CD4-positive, alpha-beta T cell treated with Interleukin-6 at 100 ng/mL for 8 hours (primary cell): ENCODE results near the gene FLT1.

Source experiments
- DNase-seq: peaks from one replicate; pipeline ENCODE4 v3.0.0-alpha.2; 2020; ENCODE audit warnings: mixed read lengths, low spot score

The FLT1 gene

DNA sequence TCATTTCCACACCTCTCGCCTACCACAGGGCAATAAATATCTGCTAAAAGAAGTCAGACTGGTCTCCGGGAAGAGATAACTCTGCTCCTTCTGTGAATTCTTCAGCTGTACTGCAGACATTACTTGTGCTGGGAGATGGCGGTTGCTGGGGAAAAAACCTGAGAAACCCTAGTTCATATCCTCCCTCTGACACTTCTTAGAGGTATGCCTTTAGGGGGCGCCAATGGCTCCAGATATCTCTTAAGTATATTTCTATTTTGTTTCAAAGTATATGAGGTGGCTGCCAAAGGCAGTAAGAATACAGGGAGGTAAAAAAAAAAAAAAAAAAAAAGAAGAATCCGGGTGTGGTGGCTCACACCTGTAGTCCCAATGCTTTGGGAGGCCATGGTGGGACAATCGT, 181.3 kb downstream of the FLT1 start:
- DNase-seq = no peak

DNA sequence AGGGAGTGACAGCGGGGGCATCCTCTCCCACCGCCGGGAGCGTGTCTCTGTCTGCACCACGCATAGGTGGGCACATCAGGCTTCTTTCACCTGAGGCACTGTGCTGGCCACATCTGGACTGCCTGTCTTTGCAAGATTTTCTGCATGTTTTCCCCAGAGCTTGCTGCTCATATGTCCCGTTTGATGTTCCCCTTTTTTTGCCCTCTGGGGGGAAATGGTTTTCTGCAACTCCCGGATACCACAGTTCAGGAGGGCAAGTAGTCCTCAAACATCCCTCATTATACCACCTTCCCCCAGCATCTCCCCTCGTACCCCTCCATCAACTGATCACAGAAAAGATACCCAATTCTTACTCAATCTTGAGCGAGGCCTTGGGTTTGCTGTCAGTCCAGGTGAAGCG, 188.6 kb downstream of the FLT1 start:
- DNase-seq = no peak

DNA sequence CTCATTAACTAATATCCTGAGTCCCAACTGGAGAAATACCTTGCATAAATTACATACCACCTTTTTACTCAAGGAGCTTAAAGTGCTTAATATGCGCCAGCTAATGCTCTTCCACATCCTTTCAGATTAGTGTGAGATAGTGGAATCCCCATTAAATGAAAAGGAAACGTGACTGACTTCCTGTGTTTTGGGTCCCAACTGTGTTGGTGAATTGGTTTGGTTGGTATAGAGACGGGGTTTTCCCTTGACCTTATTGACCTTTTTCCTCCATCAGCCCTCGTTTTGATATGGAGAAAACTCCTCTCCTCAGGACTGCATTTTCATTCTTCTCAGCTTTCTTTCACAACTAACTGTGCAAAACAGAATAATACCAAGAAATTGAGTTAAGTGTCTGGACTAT, 193.1 kb downstream of the FLT1 start:
- no peak for DNase-seq

DNA sequence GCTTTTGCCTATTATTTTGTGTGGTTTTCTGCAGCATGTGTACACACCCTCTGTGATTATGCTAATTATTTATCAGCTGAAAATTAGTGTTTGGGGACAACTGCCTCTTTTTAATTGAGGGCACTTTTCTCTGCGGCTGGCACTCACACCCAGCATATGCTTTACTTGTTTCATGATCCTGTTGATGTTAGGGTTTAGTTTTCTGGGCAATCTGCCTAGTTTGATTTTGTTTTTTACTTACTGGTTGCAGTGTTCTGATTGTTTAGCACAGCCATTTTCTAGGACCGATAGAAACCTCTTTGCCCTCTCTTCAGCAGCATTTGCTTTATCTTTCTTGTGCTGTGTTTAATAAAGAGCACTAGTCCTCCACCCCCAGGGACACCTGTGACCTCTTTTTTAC, 195.0 kb downstream of the FLT1 start:
- DNase-seq = no peak

DNA sequence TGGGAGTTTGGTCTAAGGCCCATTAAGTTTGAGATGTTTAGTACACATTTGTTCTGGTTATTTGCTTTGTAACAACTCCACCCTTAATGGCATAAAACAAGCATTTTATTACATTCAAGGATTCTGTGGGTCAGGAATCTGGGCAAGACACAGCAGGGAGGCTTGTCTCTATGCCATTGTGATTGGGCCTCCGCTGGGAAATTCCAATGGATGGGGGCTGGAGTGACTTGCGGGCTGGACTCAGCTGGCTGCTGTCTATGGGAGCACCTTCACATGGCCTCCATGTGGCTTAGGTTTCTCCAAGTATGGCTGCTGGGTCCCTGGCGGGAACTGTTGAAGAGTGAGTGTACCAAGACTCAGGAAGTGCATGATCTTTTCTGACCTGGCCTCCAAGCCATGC, 197.6 kb downstream of the FLT1 start:
- no peak for DNase-seq

DNA sequence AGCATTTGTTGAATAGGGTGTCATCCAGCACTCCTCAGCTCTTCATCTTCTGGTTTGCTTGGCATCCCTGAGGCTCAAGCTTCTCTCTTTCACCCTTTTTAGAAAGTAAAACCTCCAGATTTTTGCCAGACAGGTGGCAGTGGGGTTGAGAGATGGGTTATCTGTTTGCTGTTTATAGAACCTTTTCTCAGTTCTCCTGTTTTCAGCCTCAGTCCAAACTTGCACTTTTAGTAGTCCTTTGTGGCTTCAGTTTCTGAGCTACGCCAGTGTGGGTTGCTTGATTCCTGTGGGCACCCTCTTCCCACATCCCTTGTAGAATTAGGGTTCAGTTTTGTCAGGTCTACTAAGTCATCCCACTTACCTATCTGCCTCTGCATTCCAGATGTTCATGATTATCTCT, 208.7 kb downstream of the FLT1 start:
- DNase-seq = no peak

DNA sequence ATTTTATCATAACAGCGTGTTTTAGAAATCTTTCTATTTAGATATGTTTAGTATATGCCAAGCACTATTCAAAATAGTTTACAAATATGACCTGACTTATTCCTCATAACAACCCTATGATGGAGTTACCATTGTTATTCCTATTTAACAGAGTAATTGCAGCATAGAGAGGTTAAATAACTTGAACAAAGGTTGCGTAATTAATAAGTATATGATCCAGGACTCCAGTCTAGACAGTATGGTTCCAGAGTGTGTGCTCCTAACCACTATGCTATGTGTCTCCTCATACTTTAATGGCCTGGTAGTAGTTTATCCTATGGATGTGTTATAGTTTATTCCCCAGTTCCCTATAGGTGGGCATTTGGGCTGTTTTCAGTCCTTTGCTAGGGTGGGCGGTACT, 211.3 kb downstream of the FLT1 start:
- no peak for DNase-seq

DNA sequence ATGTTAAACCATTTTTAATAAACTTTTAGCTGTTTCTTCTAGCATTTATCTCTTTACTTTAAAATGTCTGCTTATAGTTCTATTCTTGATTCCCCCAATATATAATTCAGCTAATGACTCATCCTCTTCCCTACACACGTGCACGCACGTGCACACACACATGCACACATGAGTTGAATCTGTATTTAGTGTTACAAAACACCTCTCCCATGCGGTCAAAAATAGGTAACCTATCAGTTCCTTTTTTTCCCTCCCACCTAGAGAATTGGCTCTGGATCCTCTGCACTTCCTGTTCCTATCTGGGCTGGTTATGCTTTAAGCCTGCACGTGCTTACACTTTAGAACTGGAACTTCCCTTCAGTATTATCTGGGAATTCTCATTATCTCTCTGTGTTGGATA, 212.5 kb downstream of the FLT1 start:
- no peak for DNase-seq

DNA sequence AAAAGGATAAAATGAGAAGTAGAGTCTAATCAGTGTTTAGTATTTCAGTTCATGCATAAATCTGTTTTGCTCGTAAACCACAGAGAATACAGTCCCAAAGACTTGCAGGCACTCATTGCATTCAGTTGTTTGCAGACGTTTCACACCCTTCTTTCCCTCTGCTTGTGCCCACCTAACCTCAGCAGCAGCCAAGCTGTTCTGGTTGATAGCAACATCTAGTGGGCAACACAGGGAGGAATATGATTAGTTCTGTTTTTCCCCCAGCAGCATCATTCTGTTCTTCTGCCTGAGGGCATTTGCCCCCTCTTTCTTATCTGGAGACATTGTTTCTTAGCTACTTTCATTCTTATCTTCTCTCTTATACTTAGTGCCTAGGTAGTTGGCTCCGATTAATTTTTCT, 221.0 kb downstream of the FLT1 start:
- no peak for DNase-seq

DNA sequence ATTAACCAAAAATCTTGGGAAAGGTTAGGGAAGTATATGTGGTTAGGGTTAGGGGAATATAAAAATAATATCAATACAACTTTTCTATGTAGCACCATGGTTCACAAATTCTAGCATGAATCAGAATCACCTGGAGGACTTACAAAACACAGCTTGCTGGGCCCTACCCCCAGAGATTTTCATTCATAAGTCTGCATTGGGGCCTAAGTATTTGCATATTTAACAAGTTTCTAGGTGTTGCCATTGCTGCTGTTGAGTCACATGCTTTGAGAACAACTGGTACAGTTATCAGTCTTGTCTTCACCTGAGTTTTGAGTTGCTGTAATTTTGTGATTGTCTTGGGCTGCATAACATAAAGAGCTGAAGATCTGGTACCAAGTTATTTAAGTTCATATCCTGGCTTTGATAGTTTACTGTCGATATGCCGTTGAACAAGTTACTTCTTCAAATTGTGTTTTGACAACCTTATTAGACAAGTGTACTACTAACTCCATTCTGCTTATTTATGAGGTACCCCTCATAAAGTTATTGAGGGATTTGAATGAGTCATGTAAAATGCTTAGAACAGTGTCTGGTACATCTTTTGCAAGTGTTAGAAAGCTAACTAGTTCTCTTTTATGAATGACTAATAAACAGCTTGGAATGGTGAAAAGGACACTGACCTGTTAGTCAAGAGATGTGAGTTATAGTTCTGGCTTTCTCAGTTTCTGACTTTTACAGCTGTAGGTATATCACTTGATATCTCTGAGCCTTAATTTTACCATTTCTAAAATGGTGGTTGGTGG, 223.7 kb downstream of the FLT1 start:
- no peak for DNase-seq

DNA sequence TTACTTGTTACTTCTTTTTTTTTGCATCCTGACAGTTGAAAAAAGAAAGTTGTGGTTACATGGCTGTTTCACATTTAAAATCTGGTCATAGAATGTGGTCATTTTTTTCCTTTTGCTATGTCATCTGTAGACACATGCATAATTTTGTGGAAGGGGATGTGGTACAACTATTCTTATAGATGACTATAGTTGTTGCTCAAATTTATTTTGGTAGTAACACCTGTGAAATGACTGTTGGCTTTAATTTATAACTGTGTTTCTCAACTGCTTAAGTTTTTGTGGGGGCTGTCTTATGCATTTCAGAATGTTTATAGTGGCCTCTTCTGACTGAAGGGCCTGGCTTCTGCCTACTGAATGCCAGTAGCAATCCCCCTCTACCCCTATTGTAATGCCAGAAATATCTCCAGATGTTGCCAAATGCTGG, 226.1 kb downstream of the FLT1 start:
- DNase-seq = no peak

DNA sequence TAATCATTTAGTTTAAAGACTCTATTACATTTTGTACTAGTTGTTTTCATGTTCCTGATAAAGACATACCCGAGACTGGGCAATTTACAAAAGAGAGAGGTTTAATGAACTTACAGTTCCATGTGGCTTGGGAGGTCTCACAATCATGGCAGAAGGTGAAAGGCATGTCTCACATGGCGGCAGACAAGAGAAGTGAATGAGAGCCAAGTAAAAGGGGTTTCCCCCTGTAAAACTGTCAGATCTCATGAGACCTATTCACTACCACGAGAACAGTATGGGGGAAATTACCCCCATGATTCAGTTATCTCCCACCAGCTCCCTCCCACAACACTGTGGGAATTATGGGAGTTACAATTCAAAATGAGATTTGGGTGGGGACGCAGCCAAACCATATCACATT, 227.4 kb downstream of the FLT1 start:
- no peak for DNase-seq

DNA sequence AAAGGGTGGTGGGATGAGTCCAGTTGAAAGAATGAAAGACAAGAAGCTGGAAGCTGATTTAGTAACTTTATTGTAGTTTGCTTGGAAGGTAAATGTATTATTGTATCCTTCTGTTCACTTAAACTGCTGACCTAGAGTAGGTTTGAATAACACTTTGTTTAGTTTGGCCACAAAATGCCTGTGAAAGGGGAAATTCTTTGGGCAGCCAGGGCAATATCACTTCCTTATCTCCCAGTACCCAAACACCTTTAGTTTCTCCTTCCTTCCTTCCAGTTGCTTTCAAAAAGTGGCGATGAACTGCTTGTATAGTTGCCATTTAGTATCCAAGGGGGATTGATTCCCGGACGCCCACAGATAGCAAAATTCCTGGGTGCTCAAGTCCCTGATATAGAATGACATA, 236.5 kb downstream of the FLT1 start:
- no peak for DNase-seq

DNA sequence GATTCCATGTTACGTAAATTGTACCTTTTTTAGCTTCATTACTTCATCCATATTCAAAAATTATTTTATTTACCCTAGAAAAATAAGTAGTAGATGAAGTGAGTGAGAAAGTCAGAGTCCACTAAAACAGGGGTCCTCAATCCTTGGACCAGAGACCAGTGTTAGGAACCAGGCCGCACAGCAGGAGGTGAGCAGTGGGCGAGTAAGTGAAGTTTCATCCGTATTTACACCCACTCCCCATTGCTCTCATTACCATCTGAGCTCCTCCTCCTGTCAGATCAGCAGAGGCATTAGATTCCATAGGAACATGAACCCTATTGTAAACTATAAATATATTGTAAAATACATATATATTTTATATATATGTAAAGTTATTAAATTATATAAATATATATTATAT, 237.6 kb downstream of the FLT1 start:
- DNase-seq = no peak

DNA sequence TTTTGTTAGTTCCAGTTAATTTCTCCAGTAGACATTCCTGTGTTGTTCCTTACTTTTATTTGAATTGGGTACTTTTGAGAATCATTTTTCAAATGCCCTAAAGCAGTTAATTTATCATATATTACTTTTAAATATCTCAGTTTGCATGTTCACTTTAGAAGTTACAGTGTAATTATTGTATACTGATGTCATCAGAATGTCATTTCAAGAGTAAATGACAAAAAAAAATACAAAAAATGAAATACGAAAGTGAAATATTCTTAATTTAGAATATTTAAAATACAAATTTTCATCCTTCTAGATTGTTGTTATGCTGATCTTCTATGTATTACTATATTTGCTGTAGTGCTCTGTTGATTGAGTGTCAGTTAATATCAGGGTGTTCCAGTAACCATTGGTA, 242.4 kb downstream of the FLT1 start:
- no peak for DNase-seq

DNA sequence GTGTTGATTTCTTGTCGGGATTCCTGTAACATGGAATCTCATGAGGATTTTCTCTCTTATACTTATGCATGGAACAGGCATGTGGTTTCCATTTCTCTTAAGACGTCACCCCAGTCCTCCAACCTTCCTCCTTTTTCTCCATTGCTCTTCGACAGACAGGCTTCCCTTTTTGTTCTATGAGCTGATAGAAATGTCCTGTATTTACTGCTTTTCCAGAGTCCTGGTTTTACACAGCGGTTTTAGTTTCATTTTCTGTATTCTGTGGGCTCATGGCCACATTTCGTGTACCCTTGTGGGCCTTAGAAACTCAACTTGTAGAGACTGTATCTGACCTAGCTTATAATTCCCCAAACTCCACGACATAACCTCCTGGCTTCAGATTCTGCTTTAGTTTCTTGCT, 243.5 kb downstream of the FLT1 start:
- DNase-seq = no peak

DNA sequence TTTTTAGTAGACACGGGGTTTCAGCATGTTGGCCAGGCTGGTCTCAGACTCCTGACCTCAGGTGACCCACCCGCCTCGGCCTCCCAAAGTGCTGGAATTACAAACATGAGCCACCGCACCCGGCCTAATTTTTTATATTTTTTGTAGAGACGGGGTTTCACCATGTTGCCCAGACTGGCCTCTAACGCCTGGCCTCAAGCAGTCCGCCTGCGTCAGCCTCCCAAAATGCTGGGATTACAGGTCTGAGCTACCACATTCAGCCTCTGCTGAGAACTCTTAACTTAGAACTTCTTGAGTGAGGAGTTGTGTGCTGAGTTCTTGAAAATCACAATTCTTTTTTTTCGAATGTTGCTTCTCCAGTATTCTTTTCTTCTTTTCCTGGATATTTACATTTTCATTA, 244.4 kb downstream of the FLT1 start:
- no peak for DNase-seq
